AG04449 (cell line): ENCODE measurements around the gene CEACAM21.
"Not testable (repeated sequence)": the region's sequence is repeated elsewhere in the genome, so short reads cannot be mapped to it uniquely, and the experiment has no call there.

Experiments used
- CTCF ChIA-PET: fragments of 350-600 bp; formaldehyde crosslinking; extraction: SDS; loops from one replicate; lab custom pipeline; 2021; ENCODE audit warnings: antibody characterized with exemption; lab: Yijun Ruan, JAX
- POLR2A ChIA-PET: fragments of 400-600, 350-600 bp; formaldehyde crosslinking; extraction: SDS; loops from one replicate; lab custom pipeline; 2020; ENCODE audit warnings: antibody characterized with exemption, inconsistent platforms; lab: Yijun Ruan, JAX
- DNase-seq: peaks from one replicate; pipeline ENCODE4 v3.0.0-alpha.2; 2010; ENCODE audit warnings: low read depth, low spot score
- H3K4me3 ChIP-seq: 2 replicates; pipeline ENCODE4 v1.5.1; 2011; ENCODE audit warnings: low read depth, mild to moderate bottlenecking, control low read depth, low read length
- TF ChIP-seq, protein P1 (sequence below): IDR thresholded peaks from one replicate; pipeline ENCODE4 v1.5.1; 2011; ENCODE audit warnings: mild to moderate bottlenecking, moderate library complexity, low read length, control low read depth, inconsistent platforms; ENCODE audit not compliant: insufficient read depth; ENCODE audit errors: missing control alignments

Gene CEACAM21

DNA sequence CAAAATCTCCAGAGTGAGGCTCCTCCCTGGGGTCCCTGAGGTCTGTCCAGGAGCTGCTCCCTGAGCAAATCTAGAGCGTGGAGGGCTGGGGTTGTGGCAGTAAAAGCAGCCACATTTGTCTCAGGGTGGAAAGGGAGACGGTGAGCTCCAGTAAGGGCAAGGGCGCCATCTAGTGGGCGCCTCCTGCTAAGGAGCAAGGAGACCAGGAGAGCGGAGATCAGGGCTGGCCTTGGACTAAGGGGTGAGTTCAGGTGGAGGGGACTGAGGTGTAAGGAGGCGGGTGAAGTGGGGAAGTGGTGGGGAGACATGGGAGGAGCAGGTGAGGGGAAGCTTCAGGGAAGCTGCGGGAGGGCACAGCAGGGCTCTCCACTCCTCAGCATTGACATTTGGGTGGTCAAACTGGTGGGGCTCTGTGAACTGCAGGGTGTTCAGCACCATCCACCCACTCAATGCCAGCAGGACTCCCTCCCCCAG, 5.3 kb upstream of the CEACAM21 start:
- H3K4me3 ChIP-seq: no peak overlapping the region
- TF ChIP-seq, protein P1, sequence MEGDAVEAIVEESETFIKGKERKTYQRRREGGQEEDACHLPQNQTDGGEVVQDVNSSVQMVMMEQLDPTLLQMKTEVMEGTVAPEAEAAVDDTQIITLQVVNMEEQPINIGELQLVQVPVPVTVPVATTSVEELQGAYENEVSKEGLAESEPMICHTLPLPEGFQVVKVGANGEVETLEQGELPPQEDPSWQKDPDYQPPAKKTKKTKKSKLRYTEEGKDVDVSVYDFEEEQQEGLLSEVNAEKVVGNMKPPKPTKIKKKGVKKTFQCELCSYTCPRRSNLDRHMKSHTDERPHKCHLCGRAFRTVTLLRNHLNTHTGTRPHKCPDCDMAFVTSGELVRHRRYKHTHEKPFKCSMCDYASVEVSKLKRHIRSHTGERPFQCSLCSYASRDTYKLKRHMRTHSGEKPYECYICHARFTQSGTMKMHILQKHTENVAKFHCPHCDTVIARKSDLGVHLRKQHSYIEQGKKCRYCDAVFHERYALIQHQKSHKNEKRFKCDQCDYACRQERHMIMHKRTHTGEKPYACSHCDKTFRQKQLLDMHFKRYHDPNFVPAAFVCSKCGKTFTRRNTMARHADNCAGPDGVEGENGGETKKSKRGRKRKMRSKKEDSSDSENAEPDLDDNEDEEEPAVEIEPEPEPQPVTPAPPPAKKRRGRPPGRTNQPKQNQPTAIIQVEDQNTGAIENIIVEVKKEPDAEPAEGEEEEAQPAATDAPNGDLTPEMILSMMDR: peak; percentile 91
- ChIA-PET CTCF (interaction anchor here (0.7 to 13.9 kb wide), 21 partner anchors 8 to 283 kb away, joined by 3 to 255 read pairs (median 5); no protein-coding TSS in a partner anchor), POLR2A (no interaction called here)
- no peak for DNase-seq

DNA sequence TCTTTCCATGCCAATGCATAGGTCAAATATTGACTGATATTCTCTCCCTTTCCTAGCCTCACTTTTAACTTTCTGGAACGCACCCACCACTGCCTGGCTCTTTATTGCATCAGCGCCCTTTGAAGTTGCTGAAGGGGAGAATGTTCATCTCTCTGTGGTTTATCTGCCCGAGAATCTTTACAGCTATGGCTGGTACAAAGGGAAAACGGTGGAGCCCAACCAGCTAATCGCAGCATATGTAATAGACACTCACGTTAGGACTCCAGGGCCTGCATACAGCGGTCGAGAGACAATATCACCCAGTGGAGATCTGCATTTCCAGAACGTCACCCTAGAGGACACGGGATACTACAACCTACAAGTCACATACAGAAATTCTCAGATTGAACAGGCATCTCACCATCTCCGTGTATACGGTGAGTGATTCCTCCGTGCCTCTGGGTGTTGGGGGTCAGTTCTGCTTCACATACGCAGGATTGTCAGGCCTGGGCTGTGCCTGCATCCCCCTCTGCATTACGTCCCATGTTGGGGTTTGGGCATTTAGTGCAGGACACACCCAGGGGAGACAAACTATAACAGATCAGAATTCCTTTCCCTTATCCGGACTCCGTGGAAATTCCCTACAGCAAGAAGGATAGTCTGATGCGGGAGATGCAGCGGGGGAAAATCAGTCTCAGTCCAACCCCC, 1.3 kb downstream of the CEACAM21 start:
- TF ChIP-seq, protein P1: no peak
- DNase-seq: no peak
- ChIA-PET CTCF (interaction anchor here (0.9 to 2.2 kb wide), 2 partner anchors 9 to 14 kb away, joined by 3 to 7 read pairs; no protein-coding TSS in a partner anchor), POLR2A (no interaction called here)
- no peak overlapping the region for H3K4me3 ChIP-seq

DNA sequence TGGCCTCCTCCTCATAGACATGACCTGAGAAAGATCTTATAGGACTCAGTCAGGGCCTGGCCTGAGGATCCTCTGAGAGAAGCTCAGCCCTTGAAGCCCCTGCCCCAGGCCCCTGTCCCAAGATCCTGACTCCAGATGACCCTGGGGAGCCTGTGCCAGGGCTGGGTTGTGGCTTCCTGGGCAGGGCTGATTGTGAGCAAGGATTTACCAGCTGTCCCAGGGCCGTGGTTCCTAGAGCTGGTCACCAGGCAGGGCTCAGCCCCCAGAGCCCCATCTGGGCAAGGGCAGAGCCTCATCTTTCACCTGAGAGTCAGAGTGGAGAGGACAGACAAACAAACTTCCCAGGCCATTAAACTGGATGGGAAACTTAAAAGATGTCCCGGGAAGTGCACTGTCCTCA, 1.9 kb downstream of the CEACAM21 start:
- POLR2A ChIA-PET: no interaction called here
- CTCF ChIA-PET: interaction anchor here (0.9 to 2.2 kb wide), 2 partner anchors 9 to 14 kb away, joined by 3 to 7 read pairs; no protein-coding TSS in a partner anchor
- DNase-seq: no peak
- TF ChIP-seq, protein P1: no peak
- no peak overlapping the region for H3K4me3 ChIP-seq

DNA sequence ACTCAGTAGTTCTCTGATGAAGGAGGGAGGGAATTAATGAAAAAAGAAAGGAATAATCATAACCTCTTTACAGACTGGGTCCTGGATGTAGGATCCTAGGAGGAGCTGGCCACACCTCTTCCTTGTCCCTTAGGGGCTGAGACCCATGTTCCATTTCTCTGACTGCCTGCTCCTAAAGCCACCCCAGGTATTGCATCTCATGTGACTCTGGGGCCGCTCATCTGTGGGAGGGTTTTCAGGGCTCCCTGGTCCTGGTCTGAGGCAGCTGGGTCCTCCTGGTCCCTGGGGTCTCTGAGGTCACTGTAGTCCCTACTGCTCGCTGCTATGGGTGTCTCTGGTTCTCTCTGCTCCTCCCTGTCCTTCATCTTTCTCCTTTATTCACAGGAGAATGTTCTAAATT, 2.9 kb downstream of the CEACAM21 start:
- no peak overlapping the region for H3K4me3 ChIP-seq
- no peak for DNase-seq
- ChIA-PET POLR2A (no interaction called here), CTCF (interaction anchor here (0.6 to 2.2 kb wide), 4 partner anchors 9 to 18 kb away, joined by 3 to 7 read pairs (median 4); no protein-coding TSS in a partner anchor)
- TF ChIP-seq, protein P1: no peak

DNA sequence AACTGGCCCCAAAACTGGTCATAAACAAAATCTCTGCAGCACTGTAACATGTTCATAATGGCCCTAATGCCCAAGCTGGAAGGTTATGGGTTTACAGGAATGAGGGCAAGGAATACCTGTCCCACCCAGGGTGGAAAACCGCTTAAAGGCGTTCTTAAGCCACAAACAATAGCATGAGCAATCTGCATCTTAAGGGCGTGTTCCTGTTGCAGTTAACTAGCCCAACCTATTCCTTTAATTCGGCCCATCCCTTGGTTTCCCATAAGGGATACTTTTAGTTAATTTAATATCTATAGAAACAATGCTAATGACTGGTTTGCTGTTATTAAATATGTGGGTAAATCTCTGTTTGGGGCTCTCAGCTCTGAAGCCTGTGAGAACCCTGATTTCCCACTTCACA, 5.1 kb downstream of the CEACAM21 start:
- DNase-seq, POLR2A ChIA-PET, H3K4me3 ChIP-seq: not testable (repeated sequence)
- CTCF ChIA-PET: interaction anchor here (0.8 to 2.3 kb wide), 3 partner anchors 11 to 132 kb away, joined by 3 to 12 read pairs (median 5); no protein-coding TSS in a partner anchor

DNA sequence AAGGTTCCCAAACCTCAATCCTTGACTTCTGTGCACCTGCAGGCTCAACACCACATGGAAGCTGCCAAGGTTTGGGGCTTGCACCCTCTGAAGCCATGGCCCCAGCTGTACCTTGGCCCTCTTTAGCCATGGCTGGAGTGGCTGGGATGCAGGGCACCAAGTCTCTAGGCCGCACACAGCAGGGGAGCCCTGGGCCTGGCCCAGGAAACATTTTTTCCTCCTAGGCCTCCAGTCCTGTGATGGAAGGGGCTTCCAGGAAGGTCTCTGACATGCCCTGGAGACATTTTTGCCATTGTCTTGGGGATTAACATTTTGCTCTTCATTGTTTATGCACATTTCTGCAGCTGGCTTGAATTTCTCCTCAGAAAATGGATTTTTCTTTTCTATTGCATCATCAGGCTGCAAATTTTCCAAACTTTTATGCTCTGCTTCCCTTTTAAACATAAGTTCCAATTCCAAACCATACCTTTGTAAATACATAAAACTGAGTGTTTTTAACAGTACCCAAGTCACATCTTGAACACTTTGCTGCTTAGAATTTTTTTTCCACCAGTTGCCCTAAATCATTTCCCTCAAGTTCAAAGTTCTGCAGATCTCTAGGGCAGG, 6.7 kb downstream of the CEACAM21 start:
- H3K4me3 ChIP-seq, CTCF ChIA-PET, POLR2A ChIA-PET: not testable (repeated sequence)

DNA sequence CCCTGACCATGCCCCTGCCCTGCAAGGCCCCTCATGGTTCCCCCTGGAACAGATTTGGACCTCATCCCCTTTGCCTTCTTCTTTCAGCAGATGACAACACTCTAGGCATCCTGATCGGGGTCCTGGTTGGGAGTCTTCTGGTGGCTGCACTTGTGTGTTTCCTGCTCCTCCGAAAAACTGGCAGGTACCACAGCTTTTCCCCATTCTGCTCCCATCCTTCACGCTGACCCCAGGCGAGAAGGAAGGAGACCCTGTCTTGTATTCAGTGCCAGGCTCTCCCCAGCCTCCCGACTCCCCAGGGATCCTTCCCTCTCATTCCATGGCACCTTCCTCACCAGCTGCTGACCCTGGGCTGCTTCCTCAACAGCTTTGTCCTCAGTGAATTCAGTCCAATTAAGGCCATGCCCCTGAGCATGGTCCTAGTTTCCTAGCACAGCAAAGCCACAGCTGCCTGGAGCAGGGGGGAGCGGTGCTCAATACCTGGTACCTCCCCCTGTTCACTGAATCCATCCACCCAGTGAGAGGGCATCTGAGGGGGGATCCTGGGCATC, 8.4 kb downstream of the CEACAM21 start:
- CTCF ChIA-PET: interaction anchor here (0.9 to 1.5 kb wide), 4 partner anchors 10 to 134 kb away, joined by 3 to 4 read pairs (median 3); no protein-coding TSS in a partner anchor
- no peak overlapping the region for H3K4me3 ChIP-seq
- TF ChIP-seq, protein P1: no peak

More for the DNA sequence above, 6.7 kb downstream of the CEACAM21 start:
- DNase-seq: not testable (repeated sequence)

More for the DNA sequence above, 8.4 kb downstream of the CEACAM21 start:
- POLR2A ChIA-PET: no interaction called here
- no peak for DNase-seq
